Lower leg skin (tissue), 4 donors: Measurements from ENCODE around the gene SORL1. TPM values are rescaled to one million over a fixed set of nuclear protein-coding genes. Genes with fewer than 3 reads are reported as not detected.
A peak's percentile ranks its signal among the peaks of the same experiment; 100 is the strongest.

Experiments
- DNase-seq, 2 donors: peaks; one replicate each; pipeline ENCODE4 v3.0.0-alpha.2; 2019; ENCODE audit warnings: low spot score in 2 of 2
- H3K4me3 ChIP-seq: fragments of 200-600 bp; sonication (generic); 2 replicates; pipeline ENCODE4 v1.5.1; 2017; ENCODE audit warnings: mild to moderate bottlenecking, low read depth; ENCODE audit not compliant: poor library complexity, severe bottlenecking
- POLR2A ChIP-seq, 2 donors: fragments of 450-650 bp; IDR thresholded peaks; one replicate each; pipeline ENCODE4 v1.6.1; 2016 to 2017; ENCODE audit warnings: antibody characterized with exemption in 2 of 2, mild to moderate bottlenecking in 1 of 2, moderate library complexity in 1 of 2
- WGBS, 2 donors: methylation state at CpG; one replicate each; pipeline ENCODE4 v1.1.5; 2018; 5-methylcytosine and 5-hydroxymethylcytosine counted together
- intact Hi-C: fragments of 100-400 bp; cut with DNase I; formaldehyde crosslinking; loops from one replicate; pipeline ENCODE4 v1.15.0; 2023; ENCODE audit warnings: low total_unique reads
- total RNA-seq, 4 donors: library from RNA; depleted of rRNA; stranded (reverse); fragments of >200 nt; gene quantifications; one replicate each; pipeline ENCODE4 v1.1.0, GENCODE V29; 2016
- TF ChIP-seq, protein P1 (sequence below), 3 donors: fragments of 450-650 bp; IDR thresholded peaks; one replicate each; pipeline ENCODE4 v1.5.1; 2016; ENCODE audit warnings: antibody characterized with exemption in 3 of 3, mild to moderate bottlenecking in 3 of 3, moderate library complexity in 2 of 3

Gene SORL1
- total RNA-seq, 4 donors from 2014 or later, result 12.5 to 21.8 (median 14.7) TPM

DNA sequence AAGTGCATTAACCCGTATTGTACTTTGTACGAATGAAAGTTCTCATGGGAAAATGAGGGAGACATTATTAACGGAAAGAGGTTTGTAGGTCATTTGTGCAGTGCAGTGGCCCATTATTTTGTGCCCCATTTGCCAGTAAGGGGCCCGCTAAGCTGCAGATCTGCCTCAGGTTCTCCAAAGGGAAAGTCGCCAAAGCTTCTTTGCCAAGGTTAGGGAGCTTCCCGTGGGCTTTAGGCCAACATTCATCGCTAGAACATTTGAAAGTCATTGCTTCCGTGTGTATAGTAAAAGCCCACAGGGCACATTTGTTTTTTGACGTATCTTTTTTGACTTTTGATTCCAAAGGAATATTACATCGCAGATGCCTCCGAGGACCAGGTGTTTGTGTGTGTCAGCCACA lies 61.7 kb downstream of the SORL1 start:
- TF ChIP-seq, protein P1, sequence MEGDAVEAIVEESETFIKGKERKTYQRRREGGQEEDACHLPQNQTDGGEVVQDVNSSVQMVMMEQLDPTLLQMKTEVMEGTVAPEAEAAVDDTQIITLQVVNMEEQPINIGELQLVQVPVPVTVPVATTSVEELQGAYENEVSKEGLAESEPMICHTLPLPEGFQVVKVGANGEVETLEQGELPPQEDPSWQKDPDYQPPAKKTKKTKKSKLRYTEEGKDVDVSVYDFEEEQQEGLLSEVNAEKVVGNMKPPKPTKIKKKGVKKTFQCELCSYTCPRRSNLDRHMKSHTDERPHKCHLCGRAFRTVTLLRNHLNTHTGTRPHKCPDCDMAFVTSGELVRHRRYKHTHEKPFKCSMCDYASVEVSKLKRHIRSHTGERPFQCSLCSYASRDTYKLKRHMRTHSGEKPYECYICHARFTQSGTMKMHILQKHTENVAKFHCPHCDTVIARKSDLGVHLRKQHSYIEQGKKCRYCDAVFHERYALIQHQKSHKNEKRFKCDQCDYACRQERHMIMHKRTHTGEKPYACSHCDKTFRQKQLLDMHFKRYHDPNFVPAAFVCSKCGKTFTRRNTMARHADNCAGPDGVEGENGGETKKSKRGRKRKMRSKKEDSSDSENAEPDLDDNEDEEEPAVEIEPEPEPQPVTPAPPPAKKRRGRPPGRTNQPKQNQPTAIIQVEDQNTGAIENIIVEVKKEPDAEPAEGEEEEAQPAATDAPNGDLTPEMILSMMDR (IDR thresholded peaks at IDR 0.05), result no peak
- TF ChIP-seq POLR2A (IDR thresholded peaks at IDR 0.05), result no peak
- intact Hi-C loops, result no loop called here
- H3K4me3 ChIP-seq, result no peak overlapping the region
- no peak for DNase-seq
- 55 to 56% methylated on average over 11 of the region's 11 CpGs for WGBS, 2 donors

DNA sequence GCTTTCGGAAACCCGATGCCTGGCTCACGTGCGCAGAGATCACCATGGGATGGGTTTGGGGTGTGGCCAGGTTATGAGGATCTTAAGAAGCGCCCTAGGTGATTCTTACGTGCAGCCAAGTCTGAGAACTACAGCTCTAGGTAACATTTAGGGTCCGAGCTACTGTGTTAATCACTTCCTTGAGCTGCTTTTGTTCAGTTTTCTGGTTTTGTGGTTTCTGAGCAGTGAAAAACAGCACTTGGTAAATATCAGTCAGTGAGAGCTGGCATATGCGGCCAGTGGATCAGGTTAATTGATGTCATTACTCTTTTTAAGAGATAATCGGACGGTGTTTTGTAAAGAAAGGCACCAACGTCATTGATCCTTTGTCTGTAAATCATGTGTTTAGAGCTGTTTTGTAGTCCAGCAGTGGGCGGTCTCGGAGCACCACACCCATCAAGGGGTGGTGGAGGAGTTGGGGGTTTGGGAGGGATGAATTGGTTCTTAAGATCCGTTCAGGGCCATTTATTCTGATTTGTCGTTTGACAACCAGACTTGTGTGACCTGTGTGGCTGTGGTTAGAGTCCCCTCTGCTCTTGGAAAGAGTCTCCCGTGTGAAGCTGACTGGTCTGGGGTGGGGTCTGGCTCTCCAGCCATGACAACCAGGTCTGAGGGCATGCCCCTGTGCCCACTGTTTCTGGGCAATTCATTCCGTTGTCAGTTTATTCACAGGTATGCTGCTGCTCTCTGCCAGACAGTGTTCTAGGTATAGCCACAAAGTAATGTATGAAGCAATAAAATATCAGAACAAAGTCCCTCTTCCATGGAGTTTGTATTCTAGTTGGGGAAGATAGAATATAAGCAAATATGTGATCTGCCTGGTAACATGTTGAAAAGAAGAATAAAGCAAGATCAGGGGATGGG lies 62.6 kb downstream of the SORL1 start:
- H3K4me3 ChIP-seq, result no peak overlapping the region
- TF ChIP-seq, protein P1 (IDR thresholded peaks at IDR 0.05), result no peak
- no peak for TF ChIP-seq POLR2A (IDR thresholded peaks at IDR 0.05)
- peak in 1 of 2 donors; percentile 22 for DNase-seq
- 69 to 72% methylated on average over 17 of the region's 17 CpGs for WGBS, 2 donors
- intact Hi-C loops, result no loop called here

DNA sequence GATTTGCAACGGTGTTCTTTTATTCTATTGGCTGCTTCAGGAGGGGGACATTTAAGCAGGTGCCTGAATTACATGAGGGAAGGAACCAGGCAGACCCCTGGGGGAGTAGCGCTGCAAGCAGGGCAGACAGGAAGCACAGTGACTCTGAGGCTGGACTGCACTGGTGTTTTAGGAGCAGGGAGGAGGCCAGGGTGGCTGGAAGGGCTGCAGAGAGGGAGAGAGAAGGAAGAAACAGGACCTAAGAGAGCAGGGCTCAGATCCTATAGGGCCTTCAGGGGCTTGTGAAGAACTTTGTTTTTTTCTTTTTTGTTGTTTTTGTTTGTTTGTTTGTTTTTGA lies 63.2 kb downstream of the SORL1 start:
- intact Hi-C loops, result no loop called here
- DNase-seq, result no peak
- TF ChIP-seq, protein P1 (IDR thresholded peaks at IDR 0.05), result no peak
- no peak for TF ChIP-seq POLR2A (IDR thresholded peaks at IDR 0.05)
- WGBS, 2 donors, result 82 to 83% methylated on average over 2 of the region's 2 CpGs
- H3K4me3 ChIP-seq, result no peak overlapping the region

DNA sequence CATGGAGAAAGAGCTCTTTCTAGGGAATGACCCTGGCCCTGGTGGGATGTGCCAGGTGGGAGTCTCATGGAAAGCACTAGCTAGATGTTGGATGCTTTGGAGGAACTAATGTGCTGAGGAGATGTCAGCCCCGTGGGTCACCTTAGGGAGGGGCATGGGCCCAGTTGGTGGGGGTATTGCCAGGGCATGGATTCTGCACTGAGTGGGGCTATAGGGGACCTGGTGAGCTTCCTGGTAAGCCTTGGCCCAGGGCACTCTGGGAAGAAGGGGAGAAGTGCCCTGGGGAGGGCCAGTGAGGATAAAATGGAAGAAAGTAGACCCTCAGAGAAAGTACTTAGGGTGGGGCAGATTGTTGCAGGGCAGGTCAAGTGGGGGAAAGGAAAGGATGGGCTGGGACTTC lies 65.9 kb downstream of the SORL1 start:
- no peak for DNase-seq
- WGBS, 2 donors, result 85 to 86% methylated on average over 1 of the region's 1 CpG
- TF ChIP-seq, protein P1 (IDR thresholded peaks at IDR 0.05), result no peak
- no peak for TF ChIP-seq POLR2A (IDR thresholded peaks at IDR 0.05)
- no peak overlapping the region for H3K4me3 ChIP-seq
- intact Hi-C loops, result no loop called here

DNA sequence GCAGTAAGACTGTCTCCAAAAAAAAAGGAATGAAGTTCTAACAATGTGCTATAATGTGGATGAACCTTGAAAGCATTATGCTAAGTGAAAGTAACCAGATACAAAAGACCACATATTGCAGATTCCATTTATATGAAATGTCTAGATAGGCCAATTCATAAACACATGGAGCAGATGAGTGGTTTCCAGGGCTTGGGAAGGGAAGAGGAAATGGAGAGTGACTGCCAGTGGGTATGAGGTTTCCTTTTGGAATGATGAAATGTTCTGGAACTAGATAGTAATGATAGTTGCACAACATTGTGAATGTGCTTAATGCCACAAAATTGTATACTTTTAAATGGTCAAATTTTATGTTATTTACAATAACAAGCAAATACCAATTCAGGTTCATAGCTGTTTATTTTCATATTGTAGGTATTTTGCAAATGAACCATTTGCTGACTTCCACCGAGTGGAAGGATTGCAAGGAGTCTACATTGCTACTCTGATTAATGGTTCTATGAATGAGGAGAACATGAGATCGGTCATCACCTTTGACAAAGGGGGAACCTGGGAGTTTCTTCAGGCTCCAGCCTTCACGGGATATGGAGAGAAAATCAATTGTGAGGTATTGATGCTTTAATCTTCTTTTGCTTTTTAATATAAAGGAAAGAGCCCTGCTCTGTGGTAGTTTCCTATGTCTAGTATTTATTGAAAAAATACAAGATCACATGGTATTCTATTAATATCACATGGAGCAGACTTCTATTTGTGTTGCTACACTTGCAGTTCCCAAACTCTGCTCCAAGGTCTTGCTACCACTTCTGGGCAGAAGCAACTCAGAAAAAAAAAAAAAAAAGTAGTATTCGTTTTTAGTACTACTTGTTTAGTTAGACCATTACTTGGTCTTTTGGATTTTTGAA lies 68.4 kb downstream of the SORL1 start:
- TF ChIP-seq, protein P1 (IDR thresholded peaks at IDR 0.05), result no peak
- TF ChIP-seq POLR2A (IDR thresholded peaks at IDR 0.05), result no peak
- no peak for DNase-seq
- intact Hi-C loops, result no loop called here
- 84 to 86% methylated on average over 4 of the region's 4 CpGs for WGBS, 2 donors
- H3K4me3 ChIP-seq, result no peak overlapping the region
